Choroid plexus epithelial cell (primary cell): ENCODE data around the gene FLRT2.

ENCODE experiments used
- DNase-seq: peaks from one replicate; pipeline ENCODE4 v3.0.0-alpha.2; 2010; ENCODE audit warnings: low read depth
- H3K4me3 ChIP-seq: 2 replicates; pipeline ENCODE4 v1.5.1; 2011; ENCODE audit warnings: low read depth, mild to moderate bottlenecking, control low read depth, low read length, moderate library complexity
- CTCF ChIP-seq: conservative IDR thresholded peaks from 2 replicates; pipeline ENCODE4 v1.5.1; 2011; ENCODE audit warnings: low read depth, mild to moderate bottlenecking, control low read depth, inconsistent platforms, low read length, moderate library complexity

Gene FLRT2

GRCh38 chr14:85520581-85520980 lies 9.4 kb upstream of the FLRT2 start:
- DNase-seq, result no peak
- TF ChIP-seq CTCF, result no peak
- no peak overlapping the region for H3K4me3 ChIP-seq

- TF ChIP-seq CTCF, result no peak
- H3K4me3 ChIP-seq, result no peak overlapping the region
- no peak for DNase-seq
Observed at GRCh38 chr14:85523624-85524023, 6.3 kb upstream of the FLRT2 start.

GRCh38 chr14:85527006-85527405 lies 2.9 kb upstream of the FLRT2 start:
- no peak for TF ChIP-seq CTCF
- DNase-seq, result peak; percentile 80
- H3K4me3 ChIP-seq, result no peak overlapping the region

GRCh38 chr14:85527445-85528035 lies 2.4 kb upstream of the FLRT2 start:
- peak overlapping the region; percentile 84 for H3K4me3 ChIP-seq
- TF ChIP-seq CTCF, result no peak
- peak; percentile 47 for DNase-seq

GRCh38 chr14:85528080-85528896 lies 1.7 kb upstream of the FLRT2 start:
- DNase-seq, result peak; percentile 96
- peak overlapping the region; percentile 84 for H3K4me3 ChIP-seq
- TF ChIP-seq CTCF, result peak; percentile 81

- TF ChIP-seq CTCF, result no peak
- peak overlapping the region; percentile 84 for H3K4me3 ChIP-seq
Observed at GRCh38 chr14:85528897-85529631, 880 bp upstream of the FLRT2 start.

More at GRCh38 chr14:85528897-85529631, 880 bp upstream of the FLRT2 start:
- DNase-seq, result peak; percentile 85
